PC-9 (cell line): ENCODE measurements around the gene AP3B1. TPM values are rescaled to one million over a fixed set of nuclear protein-coding genes. Genes with fewer than 3 reads are reported as not detected.

ENCODE experiments used
- BruUV-seq: library from RNA; stranded (reverse); fragments of 400-500 nt; replicated peaks from 2 replicates; lab custom pipeline; 2021; lab: Mats Ljungman, UMichigan
- CTCF ChIA-PET: fragments of 300-600 bp; sonication (Branson Sonifier 250); formaldehyde crosslinking; loops from one replicate; lab custom pipeline; 2022; ENCODE audit warnings: antibody characterized with exemption; lab: Charles Lee
- POLR2A ChIA-PET: fragments of 300-600 bp; sonication (Branson Sonifier 250); formaldehyde crosslinking; loops from one replicate; lab custom pipeline; 2022; ENCODE audit warnings: antibody characterized with exemption; ENCODE audit not compliant: unreplicated experiment; lab: Charles Lee
- DNase-seq, 2 experiments: peaks; one replicate each; pipeline versions ENCODE4 v3.0.0 to v3.0.0-alpha.2; 2015 to 2022; ENCODE audit warnings: mixed read lengths in 1 of 2
- H2AFZ ChIP-seq: fragments of 200-600 bp; sonication (generic); 2 replicates; pipeline ENCODE4 v1.8.1; 2017; ENCODE audit warnings: antibody characterized with exemption
- H3F3A ChIP-seq: fragments of 200-600 bp; sonication (generic); 2 replicates; pipeline ENCODE4 v1.8.1; 2017; ENCODE audit warnings: antibody characterized with exemption, mild to moderate bottlenecking, low read depth; ENCODE audit not compliant: insufficient read depth
- H3K27ac ChIP-seq: fragments of 200-600 bp; sonication (generic); 2 replicates; pipeline ENCODE4 v1.6.1; 2016; ENCODE audit warnings: mixed run types
- H3K27me3 ChIP-seq: fragments of 200-600 bp; sonication (generic); 2 replicates; pipeline ENCODE4 v1.6.1; 2016; ENCODE audit warnings: low read depth, mixed run types; ENCODE audit not compliant: insufficient read depth
- H3K36me3 ChIP-seq: fragments of 200-600 bp; sonication (generic); 2 replicates; pipeline ENCODE4 v1.6.1; 2016; ENCODE audit warnings: low read depth, mixed run types
- H3K4me1 ChIP-seq: fragments of 200-600 bp; sonication (generic); replicated peaks from 2 replicates; pipeline ENCODE4 v1.6.1; 2016; ENCODE audit warnings: mixed run types; ENCODE audit not compliant: insufficient read depth
- H3K4me2 ChIP-seq: fragments of 200-600 bp; sonication (generic); 2 replicates; pipeline ENCODE4 v1.6.1; 2017; ENCODE audit warnings: mixed run types
- H3K4me3 ChIP-seq: fragments of 200-600 bp; sonication (generic); 2 replicates; pipeline ENCODE4 v1.6.1; 2016; ENCODE audit warnings: mixed run types
- H3K79me2 ChIP-seq: fragments of 200-600 bp; sonication (generic); 2 replicates; pipeline ENCODE4 v1.6.1; 2017; ENCODE audit warnings: low read depth, mixed run types
- H3K9me2 ChIP-seq: fragments of 200-600 bp; sonication (generic); 2 replicates; pipeline ENCODE4 v1.8.1; 2017; ENCODE audit warnings: mild to moderate bottlenecking; ENCODE audit not compliant: insufficient read depth
- H3K9me3 ChIP-seq: fragments of 200-600 bp; sonication (generic); 2 replicates; pipeline ENCODE4 v1.8.1; 2016; ENCODE audit warnings: low read depth; ENCODE audit not compliant: insufficient read depth
- H4K20me1 ChIP-seq: fragments of 200-600 bp; sonication (generic); 2 replicates; pipeline ENCODE4 v1.8.1; 2017; ENCODE audit not compliant: insufficient read depth
- EZH2 ChIP-seq: fragments of 200-600 bp; sonication (generic); IDR thresholded peaks from 2 replicates; pipeline ENCODE4 v1.8.0; 2017; ENCODE audit warnings: antibody characterized with exemption, low read depth
- intact Hi-C: fragments of 100-400 bp; cut with micrococcal nuclease; formaldehyde crosslinking; loops from one replicate; pipeline ENCODE4 v1.10.0; 2022; ENCODE audit not compliant: unreplicated experiment
- total RNA-seq: library from RNA; stranded (reverse); gene quantifications from 2 replicates; pipeline ENCODE4 v1.2.3, GENCODE V29; 2021
- TF ChIP-seq, protein P1 (sequence below): fragments of 200-600 bp; sonication (generic); conservative IDR thresholded peaks from 2 replicates; pipeline ENCODE4 v1.6.1; 2017; ENCODE audit warnings: mixed run types, antibody characterized with exemption, mild to moderate bottlenecking, moderate library complexity

The AP3B1 gene
- total RNA-seq, 1 experiment from 2014 or later = 44.0 TPM

GRCh38 chr5:78320401-78320800 lies 25.9 kb upstream of the AP3B1 start:
- no peaks in the 10 kb centered on the region for H3K4me1 ChIP-seq
- H3K36me3 ChIP-seq = no peaks in the 10 kb centered on the region
- BruUV-seq = no TSS peak
- intact Hi-C loops = loop anchor here (1.0 kb wide), 1 partner anchor 645 kb away; no protein-coding TSS in a partner anchor
- no peaks in the 10 kb centered on the region for H3F3A ChIP-seq
- H3K9me2 ChIP-seq = no peaks in the 10 kb centered on the region
- H3K79me2 ChIP-seq = no peaks in the 10 kb centered on the region
- H3K27ac ChIP-seq = no peak overlapping the region
- no peaks in the 10 kb centered on the region for H4K20me1 ChIP-seq
- H3K4me3 ChIP-seq = no peak overlapping the region
- H3K27me3 ChIP-seq = no peaks in the 10 kb centered on the region
- H3K9me3 ChIP-seq = no peaks in the 10 kb centered on the region
- H2AFZ ChIP-seq = no peak overlapping the region
- TF ChIP-seq, protein P1, sequence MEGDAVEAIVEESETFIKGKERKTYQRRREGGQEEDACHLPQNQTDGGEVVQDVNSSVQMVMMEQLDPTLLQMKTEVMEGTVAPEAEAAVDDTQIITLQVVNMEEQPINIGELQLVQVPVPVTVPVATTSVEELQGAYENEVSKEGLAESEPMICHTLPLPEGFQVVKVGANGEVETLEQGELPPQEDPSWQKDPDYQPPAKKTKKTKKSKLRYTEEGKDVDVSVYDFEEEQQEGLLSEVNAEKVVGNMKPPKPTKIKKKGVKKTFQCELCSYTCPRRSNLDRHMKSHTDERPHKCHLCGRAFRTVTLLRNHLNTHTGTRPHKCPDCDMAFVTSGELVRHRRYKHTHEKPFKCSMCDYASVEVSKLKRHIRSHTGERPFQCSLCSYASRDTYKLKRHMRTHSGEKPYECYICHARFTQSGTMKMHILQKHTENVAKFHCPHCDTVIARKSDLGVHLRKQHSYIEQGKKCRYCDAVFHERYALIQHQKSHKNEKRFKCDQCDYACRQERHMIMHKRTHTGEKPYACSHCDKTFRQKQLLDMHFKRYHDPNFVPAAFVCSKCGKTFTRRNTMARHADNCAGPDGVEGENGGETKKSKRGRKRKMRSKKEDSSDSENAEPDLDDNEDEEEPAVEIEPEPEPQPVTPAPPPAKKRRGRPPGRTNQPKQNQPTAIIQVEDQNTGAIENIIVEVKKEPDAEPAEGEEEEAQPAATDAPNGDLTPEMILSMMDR = peak; percentile 67
- TF ChIP-seq EZH2 = no peak
- POLR2A ChIA-PET = interaction anchor here (0.7 kb wide), 1 partner anchor 510 kb away, joined by 3 read pairs; no protein-coding TSS in a partner anchor
- CTCF ChIA-PET = interaction anchor here (0.6 kb wide), 2 partner anchors 41 to 328 kb away, joined by 3 to 5 read pairs; partner anchors contain the start of gene LHFPL2
- DNase-seq = no peak
- no peak overlapping the region for H3K4me2 ChIP-seq

- Histone ChIP-seq H2AFZ (no peak overlapping the region), H3K9me2 (no peaks in the 10 kb centered on the region), H3K4me1 (no peaks in the 10 kb centered on the region), H4K20me1 (no peaks in the 10 kb centered on the region), H3K36me3 (no peaks in the 10 kb centered on the region), H3K4me3 (no peak overlapping the region), H3K27me3 (no peaks in the 10 kb centered on the region), H3F3A (no peaks in the 10 kb centered on the region), H3K9me3 (no peaks in the 10 kb centered on the region), H3K4me2 (no peak overlapping the region), H3K79me2 (no peaks in the 10 kb centered on the region), H3K27ac (no peak overlapping the region)
- POLR2A ChIA-PET = no interaction called here
- BruUV-seq = no TSS peak
- DNase-seq = no peak
- TF ChIP-seq, protein P1 = no peak
- TF ChIP-seq EZH2 = no peak
- intact Hi-C loops = no loop called here
- CTCF ChIA-PET = no interaction called here
Measured at GRCh38 chr5:78318337-78318736, 23.8 kb upstream of the AP3B1 start.

DNA sequence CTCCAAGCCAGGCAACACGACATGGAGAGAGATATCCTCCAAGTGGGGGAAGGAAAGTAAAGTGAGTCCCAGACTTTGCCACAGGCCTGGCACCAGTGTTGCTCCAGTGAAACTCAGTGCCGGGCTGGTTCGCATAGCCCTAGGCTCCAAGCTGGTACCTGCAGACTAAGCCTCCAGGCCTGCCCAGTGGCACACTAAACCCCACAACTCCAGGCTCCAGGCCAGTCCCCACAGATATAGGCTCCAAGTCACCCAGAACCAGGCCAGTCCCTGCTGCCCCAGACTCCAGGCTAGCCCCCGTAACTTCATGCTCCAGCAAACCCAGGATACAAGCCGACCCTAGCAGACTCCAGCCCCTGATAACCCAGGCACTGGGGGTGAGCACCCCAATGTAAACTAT lies 23.0 kb upstream of the AP3B1 start:
- H3K79me2 ChIP-seq = no peaks in the 10 kb centered on the region
- H3K4me2 ChIP-seq = no peak overlapping the region
- no peaks in the 10 kb centered on the region for H3K9me2 ChIP-seq
- POLR2A ChIA-PET = no interaction called here
- no peaks in the 10 kb centered on the region for H3K27me3 ChIP-seq
- intact Hi-C loops = no loop called here
- no peak overlapping the region for H2AFZ ChIP-seq
- no peaks in the 10 kb centered on the region for H3F3A ChIP-seq
- no peaks in the 10 kb centered on the region for H3K9me3 ChIP-seq
- DNase-seq = no peak
- no peaks in the 10 kb centered on the region for H3K36me3 ChIP-seq
- no peak for TF ChIP-seq EZH2
- TF ChIP-seq, protein P1 = no peak
- CTCF ChIA-PET = no interaction called here
- no peaks in the 10 kb centered on the region for H3K4me1 ChIP-seq
- no peaks in the 10 kb centered on the region for H4K20me1 ChIP-seq
- no peak overlapping the region for H3K4me3 ChIP-seq
- BruUV-seq = no TSS peak
- no peak overlapping the region for H3K27ac ChIP-seq
